NCI-H1105 (cell line): ENCODE measurements around the gene ZNF681.
"Not testable (repeated sequence)": the region's sequence is repeated elsewhere in the genome, so short reads cannot be mapped to it uniquely, and the experiment has no call there.

Source experiments
- DNase-seq: peaks from one replicate; lab custom pipeline; 2025; lab: John Stamatoyannopoulos, UW

The ZNF681 gene

DNA sequence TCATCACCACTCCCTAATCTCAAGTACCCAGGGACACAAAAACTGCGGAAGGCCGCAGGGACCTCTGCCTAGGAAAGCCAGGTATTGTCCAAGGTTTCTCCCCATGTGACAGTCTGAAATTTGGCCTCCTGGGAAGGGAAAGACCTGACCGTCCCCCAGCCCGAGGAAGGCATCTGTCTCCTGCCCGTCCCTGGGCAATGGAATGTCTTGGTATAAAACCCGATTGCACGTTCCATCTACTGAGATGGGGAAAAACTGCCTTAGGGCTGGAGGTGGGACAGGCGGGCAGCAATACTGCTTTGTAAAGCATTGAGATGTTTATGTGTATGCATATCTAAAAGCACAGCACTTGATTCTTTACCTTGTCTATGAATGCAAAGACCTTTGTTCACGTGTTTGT lies 65.8 kb downstream of the ZNF681 start:
- not testable (repeated sequence) for DNase-seq
